HL-60 (cell line): Measurements from ENCODE around the gene ST6GALNAC6.

Source experiments
- GABPA ChIP-seq: IDR thresholded peaks from 2 replicates; pipeline ENCODE4 v1.6.1; 2012; ENCODE audit warnings: low read depth
- TF ChIP-seq, protein P1 (sequence below): IDR thresholded peaks from one replicate; pipeline ENCODE4 v1.5.1; 2011; ENCODE audit warnings: low read length, control low read depth, inconsistent platforms; ENCODE audit not compliant: insufficient read depth
- TF ChIP-seq, protein P2 (sequence below): IDR thresholded peaks from 2 replicates; pipeline ENCODE4 v1.6.1; 2012; ENCODE audit warnings: low read depth; ENCODE audit not compliant: insufficient replicate concordance

DNA sequence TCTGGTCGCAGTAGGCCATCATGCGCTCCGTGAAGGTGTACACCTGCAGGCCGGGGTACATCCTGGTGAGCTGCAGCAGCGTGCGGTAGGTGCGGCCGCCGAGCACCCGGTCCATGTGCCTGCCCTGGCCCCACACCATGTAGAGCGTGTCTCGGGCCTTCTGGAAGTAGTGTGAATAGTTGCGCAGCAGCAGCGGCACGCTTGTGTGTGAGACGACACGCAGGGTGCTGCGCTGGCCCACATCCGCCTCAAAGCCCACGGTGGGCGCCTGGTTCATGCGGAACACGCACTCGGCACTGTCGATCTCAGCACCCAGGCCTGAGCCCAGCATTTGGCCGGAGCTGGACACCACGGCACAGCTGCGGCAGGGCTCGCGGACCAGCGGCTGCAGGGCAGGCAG lies 12.9 kb upstream of the ST6GALNAC6 start:
- TF ChIP-seq, protein P1, sequence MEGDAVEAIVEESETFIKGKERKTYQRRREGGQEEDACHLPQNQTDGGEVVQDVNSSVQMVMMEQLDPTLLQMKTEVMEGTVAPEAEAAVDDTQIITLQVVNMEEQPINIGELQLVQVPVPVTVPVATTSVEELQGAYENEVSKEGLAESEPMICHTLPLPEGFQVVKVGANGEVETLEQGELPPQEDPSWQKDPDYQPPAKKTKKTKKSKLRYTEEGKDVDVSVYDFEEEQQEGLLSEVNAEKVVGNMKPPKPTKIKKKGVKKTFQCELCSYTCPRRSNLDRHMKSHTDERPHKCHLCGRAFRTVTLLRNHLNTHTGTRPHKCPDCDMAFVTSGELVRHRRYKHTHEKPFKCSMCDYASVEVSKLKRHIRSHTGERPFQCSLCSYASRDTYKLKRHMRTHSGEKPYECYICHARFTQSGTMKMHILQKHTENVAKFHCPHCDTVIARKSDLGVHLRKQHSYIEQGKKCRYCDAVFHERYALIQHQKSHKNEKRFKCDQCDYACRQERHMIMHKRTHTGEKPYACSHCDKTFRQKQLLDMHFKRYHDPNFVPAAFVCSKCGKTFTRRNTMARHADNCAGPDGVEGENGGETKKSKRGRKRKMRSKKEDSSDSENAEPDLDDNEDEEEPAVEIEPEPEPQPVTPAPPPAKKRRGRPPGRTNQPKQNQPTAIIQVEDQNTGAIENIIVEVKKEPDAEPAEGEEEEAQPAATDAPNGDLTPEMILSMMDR: no peak
- TF ChIP-seq, protein P2, sequence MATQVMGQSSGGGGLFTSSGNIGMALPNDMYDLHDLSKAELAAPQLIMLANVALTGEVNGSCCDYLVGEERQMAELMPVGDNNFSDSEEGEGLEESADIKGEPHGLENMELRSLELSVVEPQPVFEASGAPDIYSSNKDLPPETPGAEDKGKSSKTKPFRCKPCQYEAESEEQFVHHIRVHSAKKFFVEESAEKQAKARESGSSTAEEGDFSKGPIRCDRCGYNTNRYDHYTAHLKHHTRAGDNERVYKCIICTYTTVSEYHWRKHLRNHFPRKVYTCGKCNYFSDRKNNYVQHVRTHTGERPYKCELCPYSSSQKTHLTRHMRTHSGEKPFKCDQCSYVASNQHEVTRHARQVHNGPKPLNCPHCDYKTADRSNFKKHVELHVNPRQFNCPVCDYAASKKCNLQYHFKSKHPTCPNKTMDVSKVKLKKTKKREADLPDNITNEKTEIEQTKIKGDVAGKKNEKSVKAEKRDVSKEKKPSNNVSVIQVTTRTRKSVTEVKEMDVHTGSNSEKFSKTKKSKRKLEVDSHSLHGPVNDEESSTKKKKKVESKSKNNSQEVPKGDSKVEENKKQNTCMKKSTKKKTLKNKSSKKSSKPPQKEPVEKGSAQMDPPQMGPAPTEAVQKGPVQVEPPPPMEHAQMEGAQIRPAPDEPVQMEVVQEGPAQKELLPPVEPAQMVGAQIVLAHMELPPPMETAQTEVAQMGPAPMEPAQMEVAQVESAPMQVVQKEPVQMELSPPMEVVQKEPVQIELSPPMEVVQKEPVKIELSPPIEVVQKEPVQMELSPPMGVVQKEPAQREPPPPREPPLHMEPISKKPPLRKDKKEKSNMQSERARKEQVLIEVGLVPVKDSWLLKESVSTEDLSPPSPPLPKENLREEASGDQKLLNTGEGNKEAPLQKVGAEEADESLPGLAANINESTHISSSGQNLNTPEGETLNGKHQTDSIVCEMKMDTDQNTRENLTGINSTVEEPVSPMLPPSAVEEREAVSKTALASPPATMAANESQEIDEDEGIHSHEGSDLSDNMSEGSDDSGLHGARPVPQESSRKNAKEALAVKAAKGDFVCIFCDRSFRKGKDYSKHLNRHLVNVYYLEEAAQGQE: no peak
- no peak for TF ChIP-seq GABPA
